Endothelial cell of umbilical vein (primary cell): ENCODE measurements around the gene ZNRF3. TPM values are rescaled to one million over a fixed set of nuclear protein-coding genes. Genes with fewer than 3 reads are reported as not detected.

Experiments used
- BruUV-seq: library from RNA; stranded (reverse); fragments of 400-500 nt; replicated peaks from 2 replicates; lab custom pipeline; 2021; lab: Mats Ljungman, UMichigan
- CTCF ChIA-PET: fragments of 300-600, 350-600 bp; sonication (Branson Sonifier 250); formaldehyde crosslinking; loops from one replicate; lab custom pipeline; 2021; ENCODE audit warnings: antibody characterized with exemption, inconsistent platforms; lab: Charles Lee
- POLR2A ChIA-PET: fragments of 300-600, 350-600 bp; sonication (Branson Sonifier 250); formaldehyde crosslinking; loops from one replicate; lab custom pipeline; 2021; ENCODE audit warnings: antibody characterized with exemption, inconsistent platforms; lab: Charles Lee
- DNase-seq: peaks from one replicate; pipeline ENCODE4 v3.0.0-alpha.2; 2011; ENCODE audit warnings: low read depth, low spot score
- FAIRE-seq: peaks from 2 replicates; lab custom pipeline; 2011; peaks lifted over from hg19 to GRCh38; lab: Jason Lieb, UNC
- H2AFZ ChIP-seq: 2 replicates; pipeline ENCODE4 v1.6.0; 2012; ENCODE audit warnings: low read depth, low read length, control low read depth, inconsistent platforms
- H3K27ac ChIP-seq: 2 replicates; pipeline ENCODE4 v1.5.1; 2011; ENCODE audit warnings: low read depth, mild to moderate bottlenecking, control low read depth, low read length, moderate library complexity; ENCODE audit not compliant: insufficient read depth
- H3K27me3 ChIP-seq, 2 experiments: 2 replicates each; pipeline versions ENCODE4 v1.6.0 to v1.6.1; 2011; ENCODE audit warnings: low read length in 2 of 2, mixed read lengths in 1 of 2; ENCODE audit not compliant: control insufficient read depth in 2 of 2, insufficient read depth in 2 of 2
- H3K36me3 ChIP-seq, 2 experiments: 2 replicates in 1 of 2; 3 replicates in 1 of 2; pipeline ENCODE4 v1.5.1; 2011; ENCODE audit warnings: low read length in 2 of 2, mild to moderate bottlenecking in 1 of 2, moderate library complexity in 1 of 2; ENCODE audit not compliant: control insufficient read depth in 2 of 2, insufficient read depth in 2 of 2; ENCODE audit errors: extremely low read depth in 1 of 2
- H3K4me1 ChIP-seq: 3 replicates; pipeline ENCODE4 v1.5.1; 2011; ENCODE audit warnings: mild to moderate bottlenecking, low read length; ENCODE audit not compliant: control insufficient read depth, insufficient read depth; ENCODE audit errors: extremely low read depth
- H3K4me2 ChIP-seq: 2 replicates; pipeline ENCODE4 v1.6.1; 2011; ENCODE audit warnings: low read length, control low read depth, mixed read lengths; ENCODE audit not compliant: insufficient read depth
- H3K4me3 ChIP-seq, 3 experiments: fragments of 200-600 bp in 1 of 3; sonication (generic), shearing (Covaris generic) in 1 of 3; replicated peaks in 1 of 3; 2 replicates each; pipeline ENCODE4 v1.5.1; 2011 to 2016; ENCODE audit warnings: control low read depth in 3 of 3, low read length in 3 of 3, mild to moderate bottlenecking in 2 of 3, inconsistent platforms in 1 of 3, low read depth in 1 of 3, moderate library complexity in 1 of 3; ENCODE audit not compliant: insufficient read depth in 1 of 3
- H3K79me2 ChIP-seq: 2 replicates; pipeline ENCODE4 v1.6.0; 2012; ENCODE audit warnings: low read length, inconsistent platforms; ENCODE audit not compliant: control insufficient read depth, insufficient read depth
- H3K9ac ChIP-seq: replicated peaks from 2 replicates; pipeline ENCODE3; 2011; ENCODE audit warnings: low read length, control low read depth; ENCODE audit not compliant: insufficient read depth; ENCODE audit errors: extremely low read depth
- H3K9me1 ChIP-seq: replicated peaks from 3 replicates; pipeline ENCODE4 v1.6.0; 2011; ENCODE audit warnings: mild to moderate bottlenecking, low read length; ENCODE audit not compliant: control insufficient read depth, insufficient read depth; ENCODE audit errors: extremely low read depth
- H3K9me3 ChIP-seq: replicated peaks from 2 replicates; pipeline ENCODE4 v1.5.1; 2012; ENCODE audit warnings: low read length, inconsistent platforms; ENCODE audit not compliant: control insufficient read depth, insufficient read depth
- H4K20me1 ChIP-seq: replicated peaks from 2 replicates; pipeline ENCODE3; 2011; ENCODE audit warnings: mild to moderate bottlenecking, low read length; ENCODE audit not compliant: control insufficient read depth, insufficient read depth; ENCODE audit errors: extremely low read depth
- CTCF ChIP-seq, 2 donors: IDR thresholded peaks; 1 replicate in 1 of 2; 2 replicates in 1 of 2; pipeline ENCODE4 v1.5.1; 2011; ENCODE audit warnings: low read length in 2 of 2, mild to moderate bottlenecking in 2 of 2, moderate library complexity in 2 of 2, control low read depth in 1 of 2, inconsistent platforms in 1 of 2, low read depth in 1 of 2; ENCODE audit not compliant: insufficient read depth in 1 of 2; ENCODE audit errors: extremely low read depth in 1 of 2
- EZH2 ChIP-seq: IDR thresholded peaks from 2 replicates; pipeline ENCODE4 v1.6.1; 2012; ENCODE audit warnings: borderline replicate concordance, low read depth, mild to moderate bottlenecking, moderate library complexity, low read length, inconsistent platforms; ENCODE audit not compliant: severe bottlenecking
- FOS ChIP-seq: IDR thresholded peaks from 2 replicates; pipeline ENCODE4 v1.6.1; 2011; ENCODE audit warnings: mild to moderate bottlenecking, low read length, moderate library complexity, borderline replicate concordance; ENCODE audit not compliant: insufficient read depth
- GATA2 ChIP-seq: IDR thresholded peaks from 2 replicates; pipeline ENCODE4 v1.7.0; 2011; ENCODE audit warnings: low read depth, mild to moderate bottlenecking, moderate library complexity, mixed read lengths, low read length; ENCODE audit not compliant: insufficient read length, insufficient read depth
- JUN ChIP-seq: IDR thresholded peaks from 2 replicates; pipeline ENCODE4 v1.6.1; 2011; ENCODE audit warnings: borderline replicate concordance, low read depth; ENCODE audit not compliant: insufficient read length, insufficient read depth
- POLR2A ChIP-seq: IDR thresholded peaks from 2 replicates; pipeline ENCODE4 v1.6.1; 2012; ENCODE audit warnings: low read depth, mild to moderate bottlenecking, control low read depth, low read length
- POLR2AphosphoS5 ChIP-seq: IDR thresholded peaks from 2 replicates; pipeline ENCODE4 v1.6.1; 2012; ENCODE audit warnings: low read depth, mild to moderate bottlenecking, control low read depth, low read length, moderate library complexity; ENCODE audit not compliant: insufficient read depth
- dilution Hi-C: fragments of 300-500 bp; cut with MboI; formaldehyde crosslinking; loops from one replicate; pipeline ENCODE4 v1.15.0; 2019; ENCODE audit warnings: low sequenced_read_pairs; ENCODE audit not compliant: extremely low pct_ligation_motif_present
- intact Hi-C: fragments of 100-400 bp; cut with micrococcal nuclease; formaldehyde crosslinking; loops from one replicate; pipeline ENCODE4 v1.10.0; 2022
- polyA plus RNA-seq, 4 experiments: library from polyadenylated mRNA; depleted of rRNA in 3 of 4; stranded (reverse) in 3 of 4; unstranded in 1 of 4; fragments of >200 nt; gene quantifications; 2 replicates each; pipeline versions ENCODE4 v1.2.1 to v1.2.3, GENCODE V29; 2011 to 2012; ENCODE audit warnings: missing spikeins in 1 of 4
- total RNA-seq: library from RNA; stranded (reverse); gene quantifications from 2 replicates; pipeline ENCODE4 v1.2.3, GENCODE V29; 2021

ZNRF3 gene
- total and polyA plus RNA-seq, 2 donors (not counting 3 experiments of a cell fraction or from before 2014, with no cell fraction given): 2.7 to 5.2 TPM

DNA sequence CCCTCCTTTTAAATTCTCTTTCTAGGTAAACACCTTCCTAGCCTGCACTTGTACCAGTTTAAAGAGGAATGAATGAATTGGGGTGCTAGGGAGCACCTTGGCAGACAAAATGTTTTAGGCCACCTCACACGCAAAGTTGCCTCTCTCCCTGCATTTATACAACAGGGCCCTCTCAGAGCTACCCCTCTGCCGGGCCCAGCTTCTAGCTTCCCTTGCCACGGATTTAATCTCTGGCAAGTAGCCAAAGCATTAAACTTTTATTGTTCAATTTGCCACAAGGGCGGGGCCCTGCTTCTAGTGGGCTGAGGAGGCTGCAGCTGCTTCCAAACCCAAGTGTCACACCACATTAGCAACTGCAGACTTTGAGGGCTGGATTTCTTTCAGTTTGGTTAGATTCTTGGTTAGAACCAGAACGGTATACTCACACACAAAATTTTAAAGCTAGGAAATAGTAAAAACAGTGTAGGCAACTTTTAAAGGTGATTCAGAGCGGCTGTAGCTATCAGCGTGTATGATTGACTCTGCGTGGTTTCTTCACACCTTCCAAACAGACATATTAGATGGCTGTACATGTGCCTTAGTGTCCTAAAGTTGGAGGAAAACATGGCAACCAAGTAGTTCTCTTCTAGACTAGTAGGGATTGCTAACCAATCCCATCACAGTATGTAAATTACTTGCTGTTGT, 196.0 kb downstream of the ZNRF3 start:
- Histone ChIP-seq H3K79me2 (no peaks in the 10 kb centered on the region), H3K9ac (no peak overlapping the region), H3K9me3 (no peaks in the 10 kb centered on the region), H3K4me2 (no peak overlapping the region), H4K20me1 (no peaks in the 10 kb centered on the region), H3K36me3 (no peaks in the 10 kb centered on the region), H2AFZ (no peak overlapping the region), H3K9me1 (no peaks in the 10 kb centered on the region), H3K4me1 (no peaks in the 10 kb centered on the region), H3K27ac (no peak overlapping the region), H3K27me3 (peaks cover 14 to 20% of the 10 kb centered on the region in 2 experiments), H3K4me3 (no peak overlapping the region)
- DNase-seq: no peak
- no TSS peak for BruUV-seq
- CTCF ChIA-PET: interaction anchor here (1.0 kb wide), 1 partner anchor 166 kb away, joined by 3 read pairs; no protein-coding TSS in a partner anchor
- intact Hi-C loops: no loop called here
- POLR2A ChIA-PET: no interaction called here
- TF ChIP-seq GATA2: no peak
- TF ChIP-seq EZH2: no peak
- no peak for TF ChIP-seq POLR2AphosphoS5
- TF ChIP-seq POLR2A: no peak
- TF ChIP-seq JUN: no peak
- no peak for TF ChIP-seq CTCF (IDR thresholded peaks at IDR 0.05; ENCODE audit: extremely low read depth in 1 of 2, insufficient read depth in 1 of 2, low read depth in 1 of 2, low read length in 2 of 2)
- no peak for TF ChIP-seq FOS
- no peak for FAIRE-seq
- dilution Hi-C loops: no loop called here
